ENCODE results near the gene DAB2. TPM values are rescaled to one million over a fixed set of nuclear protein-coding genes. Genes with fewer than 3 reads are reported as not detected.

Gene DAB2
- total RNA-seq, 4 donors from 2014 or later, result 39.6 to 71.3 (median 62.1) TPM

DNA sequence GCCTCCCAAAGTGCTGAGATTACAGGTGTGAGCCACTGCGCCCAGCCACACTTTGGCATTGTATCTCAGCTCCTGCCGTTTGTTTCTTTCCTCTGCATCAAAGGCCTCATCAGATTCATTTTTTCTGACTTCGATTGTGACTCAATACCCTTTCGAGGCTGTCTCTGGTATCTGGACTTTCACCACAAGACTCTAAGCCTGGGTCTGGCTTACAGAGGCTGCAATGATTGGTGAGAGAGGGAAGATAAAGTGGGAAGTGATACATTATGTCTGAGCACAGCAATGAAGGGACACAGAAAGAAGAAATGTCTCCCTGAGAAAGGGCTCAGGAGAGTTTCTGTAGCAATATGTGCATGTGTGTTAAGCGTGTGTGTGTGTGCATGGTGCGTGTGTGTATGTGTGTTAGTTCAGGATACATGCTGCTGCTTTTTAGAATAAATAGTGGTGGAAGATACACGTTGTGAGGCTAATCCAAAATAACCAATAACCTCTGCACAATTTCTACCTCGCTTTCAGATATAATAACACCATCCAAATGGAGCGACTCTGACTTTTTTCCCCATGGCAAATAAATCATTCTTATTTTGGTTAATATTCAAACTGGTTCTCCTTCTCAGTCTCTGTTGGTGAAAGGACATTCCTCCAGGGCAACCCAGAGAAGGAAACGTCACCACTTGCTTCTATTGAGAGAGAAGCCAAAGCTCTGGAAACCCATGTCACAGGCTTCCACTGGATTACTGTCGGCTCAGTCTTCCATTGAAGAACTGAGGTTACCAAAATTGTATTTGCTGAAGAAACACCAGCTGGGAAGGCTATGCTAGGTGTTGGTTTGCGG is 8.1 kb upstream of the DAB2 start:
- TF ChIP-seq, protein P1, sequence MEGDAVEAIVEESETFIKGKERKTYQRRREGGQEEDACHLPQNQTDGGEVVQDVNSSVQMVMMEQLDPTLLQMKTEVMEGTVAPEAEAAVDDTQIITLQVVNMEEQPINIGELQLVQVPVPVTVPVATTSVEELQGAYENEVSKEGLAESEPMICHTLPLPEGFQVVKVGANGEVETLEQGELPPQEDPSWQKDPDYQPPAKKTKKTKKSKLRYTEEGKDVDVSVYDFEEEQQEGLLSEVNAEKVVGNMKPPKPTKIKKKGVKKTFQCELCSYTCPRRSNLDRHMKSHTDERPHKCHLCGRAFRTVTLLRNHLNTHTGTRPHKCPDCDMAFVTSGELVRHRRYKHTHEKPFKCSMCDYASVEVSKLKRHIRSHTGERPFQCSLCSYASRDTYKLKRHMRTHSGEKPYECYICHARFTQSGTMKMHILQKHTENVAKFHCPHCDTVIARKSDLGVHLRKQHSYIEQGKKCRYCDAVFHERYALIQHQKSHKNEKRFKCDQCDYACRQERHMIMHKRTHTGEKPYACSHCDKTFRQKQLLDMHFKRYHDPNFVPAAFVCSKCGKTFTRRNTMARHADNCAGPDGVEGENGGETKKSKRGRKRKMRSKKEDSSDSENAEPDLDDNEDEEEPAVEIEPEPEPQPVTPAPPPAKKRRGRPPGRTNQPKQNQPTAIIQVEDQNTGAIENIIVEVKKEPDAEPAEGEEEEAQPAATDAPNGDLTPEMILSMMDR (IDR thresholded peaks at IDR 0.05), result no peak
- H3K36me3 ChIP-seq, result no peaks in the 10 kb centered on the region
- no peak for DNase-seq
- H3K4me1 ChIP-seq, result peaks cover 0 to 12% (median 0%) of the 10 kb centered on the region in 4 donors
- H3K27me3 ChIP-seq, result no peaks in the 10 kb centered on the region
- peak overlapping the region in 1 of 4 donors; percentile 5 for H3K4me3 ChIP-seq
- peak overlapping the region in 2 of 4 donors; percentile 39 to 65 for H3K27ac ChIP-seq
- no peaks in the 10 kb centered on the region for H3K9me3 ChIP-seq

DNA sequence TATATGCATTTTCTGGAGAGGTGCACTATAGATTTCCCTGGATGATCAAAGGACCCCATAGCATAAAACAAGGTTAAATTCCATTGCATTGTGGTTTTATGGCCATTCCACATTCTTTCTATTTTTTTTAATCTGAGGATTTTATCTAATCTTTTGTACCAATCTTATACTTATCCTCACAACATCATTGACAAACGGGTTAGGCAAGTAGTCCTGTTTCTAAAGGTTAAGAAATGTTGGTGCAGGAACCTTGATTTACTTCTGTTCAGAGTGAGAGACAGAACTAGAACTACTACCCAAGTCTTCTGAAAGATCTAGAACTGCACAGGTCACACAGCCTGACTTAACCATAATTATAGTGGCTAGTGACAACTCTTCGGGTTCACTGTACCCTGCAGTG is 5.7 kb upstream of the DAB2 start:
- Histone ChIP-seq H3K27ac (no peak overlapping the region), H3K9me3 (no peaks in the 10 kb centered on the region), H3K4me3 (no peak overlapping the region), H3K27me3 (no peaks in the 10 kb centered on the region), H3K36me3 (no peaks in the 10 kb centered on the region), H3K4me1 (peaks cover 0 to 9% (median 0%) of the 10 kb centered on the region in 4 donors)
- DNase-seq, result no peak
- TF ChIP-seq POLR2A (IDR thresholded peaks at IDR 0.05), result no peak
- TF ChIP-seq, protein P1 (IDR thresholded peaks at IDR 0.05), result no peak

DNA sequence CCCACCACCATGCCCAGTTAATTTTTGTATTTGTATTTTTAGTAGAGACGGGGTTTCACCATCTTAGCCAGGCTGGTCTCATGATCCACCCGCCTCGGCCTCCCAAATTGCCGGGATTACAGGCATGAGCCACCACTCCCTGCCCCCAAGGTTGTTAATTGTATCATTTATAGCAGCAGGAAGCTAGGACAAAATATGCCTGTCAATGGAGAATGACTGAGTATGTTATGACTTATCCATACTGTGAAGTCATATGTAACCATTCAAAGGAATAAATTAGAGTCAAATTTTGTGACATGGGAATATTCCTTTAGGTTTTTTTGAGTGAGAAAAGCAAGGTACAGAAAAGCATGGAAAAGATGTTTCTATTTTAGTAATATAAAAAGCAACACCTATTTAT is 3.9 kb upstream of the DAB2 start:
- H3K27ac ChIP-seq, result no peak overlapping the region
- H3K4me1 ChIP-seq, result peaks cover 0 to 9% (median 2%) of the 10 kb centered on the region in 4 donors
- H3K27me3 ChIP-seq, result no peaks in the 10 kb centered on the region
- DNase-seq, result no peak
- H3K9me3 ChIP-seq, result no peaks in the 10 kb centered on the region
- H3K4me3 ChIP-seq, result no peak overlapping the region
- H3K36me3 ChIP-seq, result no peaks in the 10 kb centered on the region
- no peak for TF ChIP-seq POLR2A (IDR thresholded peaks at IDR 0.05)
- TF ChIP-seq, protein P1 (IDR thresholded peaks at IDR 0.05), result no peak

DNA sequence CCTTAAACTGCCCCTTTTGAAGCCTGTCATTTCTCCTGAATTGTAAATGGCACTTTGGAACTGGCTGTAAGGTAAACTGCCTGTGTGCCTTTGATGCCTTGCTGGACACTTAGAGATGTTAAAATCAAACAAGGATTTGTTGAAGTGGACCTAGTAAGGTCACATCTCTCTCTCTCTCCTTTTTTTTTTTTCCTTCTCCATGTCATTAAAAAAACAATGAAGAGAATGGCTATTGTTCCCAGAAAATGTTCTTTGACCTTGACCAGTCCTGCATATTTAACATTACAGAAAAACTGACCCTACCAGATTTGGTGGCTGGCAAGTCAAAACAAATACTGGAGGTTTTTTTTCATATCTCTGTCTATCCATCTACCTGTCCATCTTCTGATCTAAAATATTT is 2.9 kb upstream of the DAB2 start:
- Histone ChIP-seq H3K27ac (no peak overlapping the region), H3K27me3 (no peaks in the 10 kb centered on the region), H3K9me3 (no peaks in the 10 kb centered on the region), H3K36me3 (no peaks in the 10 kb centered on the region), H3K4me3 (no peak overlapping the region), H3K4me1 (peaks cover 0 to 6% (median 2%) of the 10 kb centered on the region in 4 donors)
- no peak for TF ChIP-seq POLR2A (IDR thresholded peaks at IDR 0.05)
- TF ChIP-seq, protein P1 (IDR thresholded peaks at IDR 0.05), result no peak
- DNase-seq, result no peak

DNA sequence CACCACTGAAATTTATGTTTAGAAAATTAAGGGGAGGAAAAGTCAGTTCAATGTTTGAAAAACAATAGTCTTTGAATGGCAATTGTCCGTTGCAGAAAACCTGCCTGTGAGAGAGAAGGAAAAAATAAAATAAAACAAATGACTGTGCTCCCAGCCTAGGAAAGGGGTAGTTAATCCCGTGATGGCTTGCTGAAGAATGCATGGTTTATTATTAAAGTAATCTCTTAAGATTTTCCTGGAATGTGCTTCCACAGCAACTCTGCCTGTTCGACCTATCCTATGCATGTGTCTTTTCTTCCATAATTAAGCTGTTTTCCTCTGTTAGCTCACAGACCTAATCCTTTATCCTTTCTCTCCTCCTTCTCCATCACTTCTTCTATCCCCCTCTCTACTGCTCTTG is 2.4 kb upstream of the DAB2 start:
- Histone ChIP-seq H3K36me3 (no peaks in the 10 kb centered on the region), H3K4me3 (no peak overlapping the region), H3K27ac (no peak overlapping the region), H3K9me3 (no peaks in the 10 kb centered on the region), H3K4me1 (peaks cover 0 to 4% (median 1%) of the 10 kb centered on the region in 4 donors), H3K27me3 (no peaks in the 10 kb centered on the region)
- DNase-seq, result no peak
- TF ChIP-seq POLR2A (IDR thresholded peaks at IDR 0.05), result no peak
- TF ChIP-seq, protein P1 (IDR thresholded peaks at IDR 0.05), result no peak

Measured in Peyer's patch (tissue), 4 donors.